NCI-H460 (cell line): Measurements from ENCODE around the gene LCOR. TPM values are rescaled to one million over a fixed set of nuclear protein-coding genes. Genes with fewer than 3 reads are reported as not detected.

ENCODE experiments used
- DNase-seq: peaks from one replicate; pipeline ENCODE4 v3.0.0-alpha.2; 2016; ENCODE audit warnings: low read depth; ENCODE audit errors: extremely low read depth
- total RNA-seq: library from RNA; depleted of rRNA; stranded (reverse); fragments of >200 nt; shearing (Covaris generic); gene quantifications from 2 replicates; pipeline ENCODE4 v1.2.3, GENCODE V29; 2014

LCOR gene
- total RNA-seq, 1 experiment from 2014 or later, result 16.2 TPM

- no peak for DNase-seq
Measured at GRCh38 chr10:97003804-97004201, 171.7 kb downstream of the LCOR start.

GRCh38 chr10:97004591-97004990 lies 172.5 kb downstream of the LCOR start:
- no peak for DNase-seq

GRCh38 chr10:97005349-97005748 lies 173.3 kb downstream of the LCOR start:
- DNase-seq, result no peak

GRCh38 chr10:97006364-97006763 lies 174.3 kb downstream of the LCOR start:
- no peak for DNase-seq

GRCh38 chr10:97007417-97007816 lies 175.3 kb downstream of the LCOR start:
- DNase-seq, result no peak

GRCh38 chr10:97010695-97011206 lies 178.7 kb downstream of the LCOR start:
- DNase-seq, result no peak

GRCh38 chr10:97011397-97011796 lies 179.3 kb downstream of the LCOR start:
- DNase-seq, result no peak

- DNase-seq, result no peak
Measured at GRCh38 chr10:97012470-97012869, 180.4 kb downstream of the LCOR start.

- no peak for DNase-seq
Measured at GRCh38 chr10:97013568-97013967, 181.5 kb downstream of the LCOR start.

GRCh38 chr10:97013983-97014382 lies 181.9 kb downstream of the LCOR start:
- DNase-seq, result no peak

- DNase-seq, result no peak
Measured at GRCh38 chr10:97015240-97015639, 183.1 kb downstream of the LCOR start.

- no peak for DNase-seq
Measured at GRCh38 chr10:97016728-97017473, 184.8 kb downstream of the LCOR start.

GRCh38 chr10:97017474-97017903 lies 185.4 kb downstream of the LCOR start:
- no peak for DNase-seq

- no peak for DNase-seq
Measured at GRCh38 chr10:97018251-97019212, 186.4 kb downstream of the LCOR start.

- DNase-seq, result no peak
Measured at GRCh38 chr10:97019213-97019844, 187.2 kb downstream of the LCOR start.

GRCh38 chr10:97020452-97021400 lies 188.6 kb downstream of the LCOR start:
- DNase-seq, result no peak

GRCh38 chr10:97022616-97023015 lies 190.5 kb downstream of the LCOR start:
- no peak for DNase-seq

- no peak for DNase-seq
Measured at GRCh38 chr10:97023401-97024167, 191.5 kb downstream of the LCOR start.
